ENCODE measurements around the gene TUBB1. TPM values are rescaled to one million over a fixed set of nuclear protein-coding genes. Genes with fewer than 3 reads are reported as not detected.

TUBB1 gene
- total and polyA plus RNA-seq, 2 of the 4 experiments (the other 2 are of a cell fraction) = not detected

GRCh38 chr20:59048681-59049030, 29.4 kb downstream of the TUBB1 start:
- Histone ChIP-seq H3K4me3 (ENCODE audit: insufficient read depth, low read depth, low read length) (no peak overlapping the region), H4K20me1 (ENCODE audit: insufficient read depth, low read length) (no peaks in the 10 kb centered on the region), H3K4me1 (ENCODE audit: control insufficient read depth, insufficient read depth, low read length) (no peaks in the 10 kb centered on the region), H2BK5ac (ENCODE audit: low read depth, low read length, poor library complexity, severe bottlenecking) (no peak overlapping the region), H4K91ac (ENCODE audit: insufficient read depth, low read depth, low read length) (no peak overlapping the region), H2AK5ac (ENCODE audit: low read depth, low read length) (no peak overlapping the region), H3K56ac (ENCODE audit: extremely low read depth, insufficient read depth, low read length) (no peak overlapping the region), H2BK20ac (ENCODE audit: low read depth, low read length) (no peak overlapping the region), H3K4ac (ENCODE audit: low read depth, low read length) (no peak overlapping the region), H3K9me3 (ENCODE audit: control insufficient read depth, insufficient read depth, low read length) (no peaks in the 10 kb centered on the region), H2BK15ac (ENCODE audit: low read depth, low read length) (no peak overlapping the region), H3K9me1 (ENCODE audit: insufficient read depth, low read length) (0 out of 2 replicates have a peak, but pooled peaks cover 5% of the 10 kb centered on the region), H3K27me3 (ENCODE audit: control insufficient read depth, insufficient read depth, low read length) (peaks cover 25% of the 10 kb centered on the region), H4K8ac (ENCODE audit: low read depth in 2 of 2, low read length in 2 of 2) (no peak overlapping the region), H3K9ac (ENCODE audit: low read depth, low read length) (no peak overlapping the region), H3K79me1 (ENCODE audit: low read depth in 1 of 2, low read length in 2 of 2) (no peaks in the 10 kb centered on the region), H3K36me3 (ENCODE audit: control insufficient read depth, insufficient read depth, low read length) (no peaks in the 10 kb centered on the region), H2AK9ac (replicated peaks; ENCODE audit: low read depth, low read length, poor library complexity) (no peak overlapping the region), H2BK120ac (ENCODE audit: low read depth, low read length) (no peak overlapping the region), H3K23ac (ENCODE audit: low read depth, low read length) (no peak overlapping the region), H4K5ac (ENCODE audit: low read depth, low read length) (no peak overlapping the region), H2AFZ (replicated peaks; ENCODE audit: low read length, poor library complexity) (no peak overlapping the region), H3K14ac (replicated peaks; ENCODE audit: low read depth, low read length) (no peak overlapping the region), H3K27ac (ENCODE audit: insufficient read depth, low read length) (no peak overlapping the region), H3K18ac (ENCODE audit: low read depth, low read length) (no peak overlapping the region), H3K4me2 (ENCODE audit: low read depth, low read length) (peak overlapping the region; percentile 46; the same call in 1 of the 2 replicates)
- no peak for TF ChIP-seq MAZ (IDR thresholded peaks at IDR 0.05; ENCODE audit: borderline replicate concordance, low read depth, low read length)
- no TSS peak for BruUV-seq (replicated peaks)
- dilution Hi-C loops (cut with HindIII; ENCODE audit: low sequenced_read_pairs, unreplicated experiment) = no loop called here
- CTCF ChIA-PET = no interaction called here
- ATAC-seq (ENCODE audit: low read depth) (no peak), DNase-seq (no peak)
- POLR2A ChIA-PET (ENCODE audit: unreplicated experiment) = no interaction called here
- 48% methylated on average over 2 of the region's 2 CpGs; no CpG with 5 or more reads in 1 of the 2 experiments for WGBS, 2 experiments (ENCODE audit: extremely low coverage in 2 of 2, insufficient read length in 1 of 2)
- in situ Hi-C loops (cut with MboI; ENCODE audit: low sequenced_read_pairs) = loop anchor here (25.0 kb wide), 3 partner anchors 811 to 1661 kb away; partner anchors contain the start of genes ANKRD60 and RBM38
- intact Hi-C loops (cut with micrococcal nuclease) = loop anchor here (10.0 kb wide), 1 partner anchor 814 kb away; no protein-coding TSS in a partner anchor

Measured in IMR-90 (cell line).